H9 (cell line): ENCODE results near the gene KIRREL3. TPM values are rescaled to one million over a fixed set of nuclear protein-coding genes. Genes with fewer than 3 reads are reported as not detected.

Source experiments
- DNase-seq: peaks from one replicate; pipeline ENCODE4 v3.0.0-alpha.2; 2017
- H2AFZ ChIP-seq: one replicate; pipeline ENCODE4 v1.6.1; 2013; ENCODE audit warnings: mild to moderate bottlenecking, low read length, control low read depth, moderate library complexity
- H2AK5ac ChIP-seq: 2 replicates; pipeline ENCODE4 v1.6.1; 2013; ENCODE audit warnings: low read length, control low read depth, mixed read lengths; ENCODE audit not compliant: insufficient read length
- H2BK120ac ChIP-seq: one replicate; pipeline ENCODE4 v1.6.1; 2013; ENCODE audit warnings: low read depth, mild to moderate bottlenecking, low read length, control low read depth, inconsistent platforms; ENCODE audit not compliant: poor library complexity, severe bottlenecking
- H2BK12ac ChIP-seq: 2 replicates; pipeline ENCODE4 v1.6.1; 2013; ENCODE audit warnings: low read length, control low read depth, mixed read lengths, low read depth; ENCODE audit not compliant: insufficient read length
- H2BK15ac ChIP-seq: 2 replicates; pipeline ENCODE4 v1.6.1; 2013; ENCODE audit warnings: low read depth, low read length, control low read depth
- H2BK20ac ChIP-seq: one replicate; pipeline ENCODE4 v1.6.1; 2013; ENCODE audit warnings: low read depth, mild to moderate bottlenecking, low read length, control low read depth, inconsistent platforms; ENCODE audit not compliant: poor library complexity, severe bottlenecking
- H2BK5ac ChIP-seq: 2 replicates; pipeline ENCODE4 v1.6.1; 2013; ENCODE audit warnings: low read length, control low read depth, mixed read lengths; ENCODE audit not compliant: insufficient read length
- H3K14ac ChIP-seq: 2 replicates; pipeline ENCODE4 v1.6.1; 2013; ENCODE audit warnings: low read length, control low read depth; ENCODE audit not compliant: insufficient read depth
- H3K18ac ChIP-seq: 2 replicates; pipeline ENCODE4 v1.6.1; 2013; ENCODE audit warnings: low read depth, mild to moderate bottlenecking, mixed read lengths, low read length, control low read depth; ENCODE audit not compliant: insufficient read length
- H3K23ac ChIP-seq: 2 replicates; pipeline ENCODE4 v1.6.1; 2013; ENCODE audit warnings: low read length, control low read depth, mixed read lengths, low read depth; ENCODE audit not compliant: insufficient read length
- H3K23me2 ChIP-seq: 2 replicates; pipeline ENCODE4 v1.6.1; 2013; ENCODE audit warnings: low read depth, mild to moderate bottlenecking, mixed read lengths, low read length, control low read depth; ENCODE audit not compliant: insufficient read length, poor library complexity, severe bottlenecking
- H3K27ac ChIP-seq: 2 replicates; pipeline ENCODE4 v1.5.1; 2013; ENCODE audit warnings: low read length, control low read depth, mixed read lengths, low read depth; ENCODE audit not compliant: insufficient read length
- H3K27me3 ChIP-seq: 2 replicates; pipeline ENCODE4 v1.6.1; 2013; ENCODE audit warnings: low read length, control low read depth, inconsistent platforms; ENCODE audit not compliant: insufficient read depth
- H3K4ac ChIP-seq: 2 replicates; pipeline ENCODE4 v1.6.1; 2013; ENCODE audit warnings: low read depth, mild to moderate bottlenecking, control low read depth, inconsistent platforms, low read length, moderate library complexity
- H3K4me1 ChIP-seq: 2 replicates; pipeline ENCODE4 v1.6.1; 2013; ENCODE audit warnings: low read length, control low read depth, inconsistent platforms; ENCODE audit not compliant: insufficient read depth
- H3K4me2 ChIP-seq: 2 replicates; pipeline ENCODE4 v1.6.1; 2013; ENCODE audit warnings: low read length, control low read depth, mixed read lengths; ENCODE audit not compliant: insufficient read length, insufficient read depth
- H3K56ac ChIP-seq: 2 replicates; pipeline ENCODE4 v1.6.1; 2013; ENCODE audit warnings: low read depth, mild to moderate bottlenecking, mixed read lengths, low read length, control low read depth; ENCODE audit not compliant: insufficient read length
- H3K79me1 ChIP-seq: 2 replicates; pipeline ENCODE4 v1.6.1; 2013; ENCODE audit warnings: low read depth, mild to moderate bottlenecking, moderate library complexity, low read length, control low read depth, inconsistent platforms; ENCODE audit not compliant: insufficient read depth, poor library complexity, severe bottlenecking
- H3K79me2 ChIP-seq: 2 replicates; pipeline ENCODE4 v1.6.1; 2013; ENCODE audit warnings: low read length, control low read depth, inconsistent platforms; ENCODE audit not compliant: insufficient read depth
- H3K9ac ChIP-seq: 2 replicates; pipeline ENCODE4 v1.6.1; 2013; ENCODE audit warnings: low read length, control low read depth, mixed read lengths; ENCODE audit not compliant: insufficient read length; ENCODE audit errors: extremely low read depth
- H3K9me3 ChIP-seq: one replicate; pipeline ENCODE4 v1.6.1; 2013; ENCODE audit warnings: low read depth, low read length, inconsistent platforms; ENCODE audit not compliant: control insufficient read depth
- H3T11ph ChIP-seq: one replicate; pipeline ENCODE4 v1.6.1; 2013; ENCODE audit warnings: mild to moderate bottlenecking, low read length, control low read depth, inconsistent platforms
- H4K20me1 ChIP-seq: one replicate; pipeline ENCODE4 v1.6.1; 2013; ENCODE audit not compliant: control insufficient read depth, insufficient read length, insufficient read depth
- H4K5ac ChIP-seq: 2 replicates; pipeline ENCODE4 v1.6.1; 2013; ENCODE audit warnings: low read depth, mild to moderate bottlenecking, mixed read lengths, low read length, control low read depth; ENCODE audit not compliant: insufficient read length
- H4K8ac ChIP-seq: replicated peaks from 2 replicates; pipeline ENCODE4 v1.6.1; 2013; ENCODE audit warnings: low read length, control low read depth, mixed read lengths, low read depth; ENCODE audit not compliant: insufficient read length
- H4K91ac ChIP-seq: 2 replicates; pipeline ENCODE4 v1.6.1; 2013; ENCODE audit warnings: low read depth, mild to moderate bottlenecking, moderate library complexity, mixed read lengths, low read length, control low read depth; ENCODE audit not compliant: insufficient read length
- H3K27ac Mint-ChIP-seq, 3 experiments: 2 replicates in 2 of 3; 3 replicates in 1 of 3; pipeline ENCODE4 v1.8.0; 2020 to 2021; ENCODE audit warnings: mixed read lengths in 3 of 3, mild to moderate bottlenecking in 1 of 3, moderate library complexity in 1 of 3
- H3K27me3 Mint-ChIP-seq: 2 replicates; pipeline ENCODE4 v1.8.0; 2021; ENCODE audit warnings: low read depth, mild to moderate bottlenecking, moderate library complexity, mixed read lengths
- H3K36me3 Mint-ChIP-seq, 3 experiments: 2 replicates in 2 of 3; 3 replicates in 1 of 3; pipeline ENCODE4 v1.8.0; 2020 to 2021; ENCODE audit warnings: low read depth in 3 of 3, mixed read lengths in 3 of 3; ENCODE audit not compliant: insufficient read depth in 1 of 3
- H3K4me1 Mint-ChIP-seq, 2 experiments: 2 replicates each; pipeline ENCODE4 v1.8.0; 2020; ENCODE audit warnings: mixed read lengths in 2 of 2
- H3K4me3 Mint-ChIP-seq, 2 experiments: 2 replicates in 1 of 2; 3 replicates in 1 of 2; pipeline ENCODE4 v1.8.0; 2020 to 2021; ENCODE audit warnings: mild to moderate bottlenecking in 2 of 2, mixed read lengths in 2 of 2, moderate library complexity in 1 of 2
- H3K9me3 Mint-ChIP-seq, 2 experiments: 2 replicates in 1 of 2; 3 replicates in 1 of 2; pipeline ENCODE4 v1.8.0; 2020; ENCODE audit warnings: mild to moderate bottlenecking in 2 of 2, mixed read lengths in 2 of 2, moderate library complexity in 1 of 2
- WGBS: extraction: QIAGEN DNeasy Blood & Tissue Kit; methylation state at CpG from one replicate; pipeline ENCODE4 v1.1.7; 2013; ENCODE audit warnings: missing lambda C conversion rate, low lambda C conversion rate, mixed read lengths; ENCODE audit not compliant: insufficient read length; ENCODE audit errors: extremely low coverage; 5-methylcytosine and 5-hydroxymethylcytosine counted together
- total RNA-seq: library from RNA; stranded (reverse); gene quantifications from 2 replicates; pipeline ENCODE4 v1.2.1, GENCODE V29; 2021
- TF ChIP-seq, protein P1 (sequence below): fragments of 200-600 bp; sonication (generic); conservative IDR thresholded peaks from 3 replicates; pipeline ENCODE4 v1.8.0; 2021; ENCODE audit warnings: antibody characterized with exemption, mild to moderate bottlenecking

The KIRREL3 gene
- total RNA-seq, 1 experiment from 2014 or later: 0.17 TPM

DNA sequence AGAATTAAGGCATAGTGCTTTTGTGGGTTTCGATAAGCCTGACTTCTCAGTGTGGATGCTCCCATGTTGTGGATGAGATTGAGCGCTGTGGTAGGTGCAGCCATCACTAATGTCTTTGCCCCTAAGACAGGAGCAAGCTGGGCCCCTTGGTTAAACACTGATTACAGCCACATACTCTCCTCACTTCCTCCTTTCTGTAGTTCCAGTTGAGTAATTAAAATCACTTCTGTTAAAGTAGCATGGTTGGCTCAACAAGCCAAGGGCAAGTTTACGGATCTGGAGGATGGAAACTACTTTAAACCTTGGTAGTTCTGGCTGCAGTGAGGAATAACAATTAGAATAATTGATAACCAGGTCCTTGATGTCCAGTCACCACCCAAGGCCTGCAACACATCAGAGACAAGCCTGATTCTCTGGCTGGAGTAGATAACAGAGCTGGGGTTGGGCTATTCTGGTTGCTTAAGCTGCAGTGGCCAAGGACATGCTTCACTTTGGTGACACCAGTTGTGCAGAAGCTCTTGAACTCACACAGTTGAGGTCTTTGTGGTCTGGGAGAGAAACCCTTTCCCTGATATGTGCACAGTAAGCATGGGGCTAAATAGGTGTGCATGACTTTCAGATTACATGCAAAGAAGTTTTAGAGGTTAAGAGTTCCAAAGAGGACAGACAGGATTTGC lies 81.3 kb downstream of the KIRREL3 start:
- Mint-ChIP-seq H3K27me3 (no peaks in the 10 kb centered on the region; the same call in 1 of the 2 replicates), H3K36me3 (no peaks in the 10 kb centered on the region), H3K4me1 (0 out of 4 replicates have a peak, but pooled peaks cover 0 to 3% of the 10 kb centered on the region in 2 experiments), H3K9me3 (peaks cover 0 to 3% of the 10 kb centered on the region in 2 experiments; a peak in 1 of 5 replicates), H3K4me3 (no peak overlapping the region), H3K27ac (no peak overlapping the region)
- TF ChIP-seq, protein P1, sequence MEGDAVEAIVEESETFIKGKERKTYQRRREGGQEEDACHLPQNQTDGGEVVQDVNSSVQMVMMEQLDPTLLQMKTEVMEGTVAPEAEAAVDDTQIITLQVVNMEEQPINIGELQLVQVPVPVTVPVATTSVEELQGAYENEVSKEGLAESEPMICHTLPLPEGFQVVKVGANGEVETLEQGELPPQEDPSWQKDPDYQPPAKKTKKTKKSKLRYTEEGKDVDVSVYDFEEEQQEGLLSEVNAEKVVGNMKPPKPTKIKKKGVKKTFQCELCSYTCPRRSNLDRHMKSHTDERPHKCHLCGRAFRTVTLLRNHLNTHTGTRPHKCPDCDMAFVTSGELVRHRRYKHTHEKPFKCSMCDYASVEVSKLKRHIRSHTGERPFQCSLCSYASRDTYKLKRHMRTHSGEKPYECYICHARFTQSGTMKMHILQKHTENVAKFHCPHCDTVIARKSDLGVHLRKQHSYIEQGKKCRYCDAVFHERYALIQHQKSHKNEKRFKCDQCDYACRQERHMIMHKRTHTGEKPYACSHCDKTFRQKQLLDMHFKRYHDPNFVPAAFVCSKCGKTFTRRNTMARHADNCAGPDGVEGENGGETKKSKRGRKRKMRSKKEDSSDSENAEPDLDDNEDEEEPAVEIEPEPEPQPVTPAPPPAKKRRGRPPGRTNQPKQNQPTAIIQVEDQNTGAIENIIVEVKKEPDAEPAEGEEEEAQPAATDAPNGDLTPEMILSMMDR: no peak
- Histone ChIP-seq H4K8ac (no peak overlapping the region), H2BK15ac (no peak overlapping the region), H3T11ph (no peak overlapping the region), H3K4me2 (no peak overlapping the region), H4K5ac (no peak overlapping the region), H3K56ac (no peak overlapping the region), H3K14ac (no peak overlapping the region), H2BK12ac (no peak overlapping the region), H3K18ac (no peak overlapping the region), H3K23ac (no peak overlapping the region), H2AK5ac (no peak overlapping the region), H3K79me1 (no peaks in the 10 kb centered on the region), H4K20me1 (no peaks in the 10 kb centered on the region), H3K27me3 (no peaks in the 10 kb centered on the region), H3K27ac (no peak overlapping the region), H2BK20ac (no peak overlapping the region), H3K79me2 (no peaks in the 10 kb centered on the region), H3K4me1 (no peaks in the 10 kb centered on the region), H3K23me2 (no peaks in the 10 kb centered on the region), H3K9me3 (no peaks in the 10 kb centered on the region), H2BK5ac (no peak overlapping the region), H4K91ac (no peak overlapping the region), H3K9ac (no peak overlapping the region), H2AFZ (no peak overlapping the region), H2BK120ac (no peak overlapping the region), H3K4ac (no peak overlapping the region)
- DNase-seq: no peak
- WGBS: no CpG with 5 or more reads among the region's 3 CpGs
